Myocyte (in vitro differentiated cells): Measurements from ENCODE around the gene BCAS3. TPM values are rescaled to one million over a fixed set of nuclear protein-coding genes. Genes with fewer than 3 reads are reported as not detected.
"Not testable (repeated sequence)": the region's sequence is repeated elsewhere in the genome, so short reads cannot be mapped to it uniquely, and the experiment has no call there.

ENCODE experiments used
- DNase-seq: peaks from one replicate; pipeline ENCODE4 v3.0.0-alpha.2; 2012; ENCODE audit warnings: low read depth
- polyA plus RNA-seq: library from polyadenylated mRNA; unstranded; fragments of >200 nt; gene quantifications from one replicate; pipeline ENCODE4 v1.2.1, GENCODE V29; 2012; ENCODE audit warnings: missing spikeins
- total RNA-seq: library from RNA; depleted of rRNA; stranded (reverse); fragments of >200 nt; gene quantifications from 2 replicates; pipeline ENCODE4 v1.2.3, GENCODE V29; 2014

The BCAS3 gene
- total RNA-seq, result 16.8 and 18.1 TPM in 2 replicates
- polyA plus RNA-seq, result 20.3 TPM

DNA sequence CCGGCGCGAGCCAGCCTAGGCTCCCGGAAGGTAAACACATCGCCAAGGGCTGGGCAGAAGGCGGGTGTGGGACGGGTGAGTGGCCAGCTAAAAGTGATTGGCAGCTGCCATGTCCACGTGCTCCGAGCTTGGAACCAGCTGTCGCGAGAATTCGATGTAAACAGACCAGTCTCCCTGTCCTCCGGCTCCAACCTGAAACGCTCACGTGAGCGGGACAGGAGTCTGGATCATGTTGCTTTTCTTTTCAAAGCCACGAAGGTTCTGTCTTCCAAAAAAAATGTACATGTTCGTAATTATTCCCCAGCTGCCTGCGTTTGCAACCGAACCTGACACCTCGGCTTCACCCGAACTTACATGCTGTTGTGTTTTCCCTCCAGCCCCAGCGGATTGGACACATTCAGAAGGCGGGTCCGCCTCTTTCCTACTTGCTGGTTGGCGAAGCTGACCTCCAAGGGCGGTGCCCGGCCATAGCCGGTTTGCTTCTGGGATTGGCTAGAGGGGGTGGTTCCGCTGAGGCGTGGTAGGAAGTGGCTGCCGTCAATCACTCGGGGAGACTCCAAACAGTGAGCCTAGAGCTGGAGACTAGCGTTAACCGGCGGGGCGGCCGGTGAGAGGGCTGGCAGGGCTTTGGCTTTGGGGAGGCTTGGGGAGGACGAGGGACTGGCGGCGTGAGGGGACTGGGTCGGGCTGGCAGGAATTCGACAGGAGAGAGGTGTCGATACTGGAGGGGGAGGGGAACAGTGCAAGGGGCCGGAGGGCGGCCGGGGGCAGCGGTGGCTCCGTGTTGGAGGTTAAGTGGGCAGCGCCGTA is at the start of gene BCAS3:
Gene BCAS3, plus strand, starts transcription at position 544 of the 810 bp plus-strand sequence.
- DNase-seq, result peak; percentile 100

DNA sequence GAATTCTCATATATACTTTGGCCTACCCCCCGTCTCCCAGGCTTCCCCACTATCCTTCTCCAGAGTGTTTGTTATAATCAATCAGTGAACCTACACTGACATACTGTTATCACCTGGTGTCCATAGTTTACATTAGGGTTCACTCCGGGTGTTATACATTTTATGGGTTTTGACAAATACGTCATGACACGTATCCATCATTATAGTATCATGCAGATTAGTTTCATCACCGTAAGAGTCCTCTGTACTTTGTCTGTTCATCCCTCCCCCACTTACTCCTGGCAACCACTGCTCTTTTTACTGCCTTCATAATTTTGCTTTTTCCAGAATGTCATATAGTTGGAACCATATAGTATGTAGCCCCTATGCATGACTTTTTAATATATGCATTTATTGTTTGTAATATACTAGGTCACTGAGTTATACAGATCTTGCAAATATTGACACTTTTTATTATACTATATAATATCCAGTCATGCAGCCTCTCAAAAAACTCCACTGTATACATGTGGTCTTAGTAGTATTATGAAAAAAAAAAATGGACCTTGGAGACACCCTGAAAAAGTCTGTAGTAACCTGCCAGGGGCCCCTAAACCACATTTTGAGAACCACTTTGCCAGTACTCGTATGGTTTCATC is 49.3 kb upstream of the BCAS3 start:
- DNase-seq, result no peak

DNA sequence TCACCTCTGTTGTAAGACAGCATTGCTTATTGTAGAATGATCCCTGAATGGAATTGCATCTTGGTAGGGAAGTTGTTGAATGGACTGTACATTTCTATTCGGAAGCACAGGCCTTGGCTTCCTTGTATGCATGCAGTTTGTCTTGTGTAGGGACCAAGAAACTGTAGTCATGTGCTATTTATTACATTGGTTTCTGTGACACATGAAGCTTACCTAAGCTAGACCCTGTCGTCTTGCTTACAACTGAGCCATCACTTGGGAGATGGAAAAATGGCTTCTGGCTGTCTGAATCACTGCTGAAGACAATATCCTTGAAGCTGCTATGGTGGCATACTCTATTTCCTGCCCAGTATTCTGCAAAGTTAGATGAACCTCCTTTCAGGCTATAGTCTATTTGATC is 48.5 kb upstream of the BCAS3 start:
- peak; percentile 29 for DNase-seq

GRCh38 chr17:60630352-60630751 is 47.3 kb upstream of the BCAS3 start:
- peak; percentile 10 for DNase-seq

- peak; percentile 84 for DNase-seq
Measured at GRCh38 chr17:60631119-60631518, 46.5 kb upstream of the BCAS3 start.

- DNase-seq, result no peak
Measured at GRCh38 chr17:60637683-60638082, 40.0 kb upstream of the BCAS3 start.

DNA sequence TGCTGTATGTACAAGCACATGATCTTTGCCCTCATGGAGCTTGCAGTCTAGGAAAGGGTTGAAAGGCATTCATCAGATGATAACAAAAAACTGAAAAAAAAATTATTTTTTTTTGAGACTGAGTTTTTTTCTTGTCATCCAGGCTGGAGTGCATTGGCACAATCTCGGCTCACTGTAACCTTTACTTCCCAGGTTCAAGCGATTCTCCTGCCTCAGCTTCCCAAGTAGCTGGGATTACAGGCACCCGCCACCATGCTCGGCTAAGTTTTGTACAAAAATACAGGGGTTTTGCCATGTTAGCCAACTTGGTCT is 38.7 kb upstream of the BCAS3 start:
- DNase-seq, result no peak

GRCh38 chr17:60640503-60640902 is 37.1 kb upstream of the BCAS3 start:
- peak; percentile 14 for DNase-seq

DNA sequence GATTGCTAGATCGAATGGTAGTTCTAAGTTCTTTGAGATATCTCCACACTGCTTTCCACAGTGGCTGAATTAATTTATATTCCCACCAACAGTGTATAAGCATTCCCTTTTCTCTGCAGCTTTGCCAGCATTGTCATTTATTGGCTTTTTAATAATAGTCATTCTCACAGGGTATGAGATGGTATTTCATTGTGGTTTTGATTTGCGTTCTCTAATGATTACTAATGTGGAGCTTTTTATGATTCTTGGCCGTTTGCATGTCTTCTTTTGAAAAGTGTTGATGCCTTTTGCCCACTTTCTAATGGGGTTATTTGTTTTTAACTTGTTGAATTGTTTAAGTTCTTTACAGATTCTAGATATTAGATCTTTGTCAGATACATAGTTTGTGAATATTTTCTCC is 36.5 kb upstream of the BCAS3 start:
- DNase-seq, result no peak

GRCh38 chr17:60641810-60642220 is 35.8 kb upstream of the BCAS3 start:
- peak; percentile 83 for DNase-seq

- no peak for DNase-seq
Measured at GRCh38 chr17:60645918-60646523, 31.6 kb upstream of the BCAS3 start.

GRCh38 chr17:60646701-60647100 is 30.9 kb upstream of the BCAS3 start:
- no peak for DNase-seq

GRCh38 chr17:60647705-60648104 is 29.9 kb upstream of the BCAS3 start:
- no peak for DNase-seq

GRCh38 chr17:60652454-60653247 is 25.0 kb upstream of the BCAS3 start:
- DNase-seq, result no peak

GRCh38 chr17:60653569-60653968 is 24.1 kb upstream of the BCAS3 start:
- no peak for DNase-seq

DNA sequence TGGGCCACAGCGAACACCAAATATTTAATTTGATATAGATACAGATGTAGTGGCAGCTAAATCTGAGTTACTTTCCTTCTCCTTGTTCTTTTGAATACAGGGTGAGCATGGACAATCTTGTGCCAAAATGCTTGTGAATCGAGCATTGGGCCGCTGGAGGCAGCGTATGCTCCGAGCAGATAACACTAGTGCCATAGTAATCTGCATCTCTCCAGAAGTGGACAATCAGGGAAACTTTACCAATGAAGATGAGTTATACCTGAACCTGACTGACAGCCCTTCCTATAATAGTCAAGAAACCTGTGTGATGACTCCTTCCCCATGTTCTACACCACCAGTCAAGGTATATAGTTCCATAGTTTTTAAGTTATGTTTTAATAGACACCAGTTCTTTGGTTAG is 21.2 kb upstream of the BCAS3 start:
- no peak for DNase-seq

DNA sequence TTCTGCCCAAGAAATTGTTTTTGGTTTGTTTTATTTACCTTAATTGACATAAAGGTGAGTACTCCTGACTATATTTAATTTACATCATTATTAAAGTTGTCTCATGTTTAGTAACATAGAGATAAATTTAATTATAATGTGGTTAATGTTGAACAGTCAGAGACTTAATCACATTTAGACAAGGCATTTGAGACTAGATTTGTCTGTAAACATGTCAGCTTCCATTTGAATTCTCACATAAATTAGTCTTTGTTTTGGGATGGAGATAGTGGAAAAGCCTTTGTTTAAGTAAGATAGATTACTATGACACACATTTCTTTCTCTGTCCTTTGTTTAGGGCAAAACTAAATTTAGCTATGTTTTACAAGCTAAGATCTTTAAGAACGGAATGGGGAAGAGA is 18.5 kb upstream of the BCAS3 start:
- DNase-seq, result no peak

- no peak for DNase-seq
Measured at GRCh38 chr17:60661489-60661888, 16.2 kb upstream of the BCAS3 start.

DNA sequence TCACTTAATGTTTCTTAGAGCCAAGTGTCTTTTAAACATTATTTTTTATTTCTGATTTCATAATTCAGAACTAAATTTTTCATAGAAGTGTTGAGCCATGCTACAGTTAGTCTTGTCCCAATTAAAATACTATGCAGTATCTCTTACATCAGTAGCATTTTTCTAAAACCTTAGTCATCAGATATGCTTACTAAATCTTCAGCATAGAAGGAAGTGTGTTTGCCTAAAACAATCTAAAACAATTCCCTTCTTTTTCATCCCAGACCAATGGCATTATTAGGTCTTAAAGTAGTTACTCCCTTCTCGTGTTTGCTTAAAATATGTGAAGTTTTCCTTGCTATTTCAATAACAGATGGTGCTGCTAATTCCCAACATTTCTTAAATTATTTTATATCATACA is 13.6 kb upstream of the BCAS3 start:
- DNase-seq, result no peak

DNA sequence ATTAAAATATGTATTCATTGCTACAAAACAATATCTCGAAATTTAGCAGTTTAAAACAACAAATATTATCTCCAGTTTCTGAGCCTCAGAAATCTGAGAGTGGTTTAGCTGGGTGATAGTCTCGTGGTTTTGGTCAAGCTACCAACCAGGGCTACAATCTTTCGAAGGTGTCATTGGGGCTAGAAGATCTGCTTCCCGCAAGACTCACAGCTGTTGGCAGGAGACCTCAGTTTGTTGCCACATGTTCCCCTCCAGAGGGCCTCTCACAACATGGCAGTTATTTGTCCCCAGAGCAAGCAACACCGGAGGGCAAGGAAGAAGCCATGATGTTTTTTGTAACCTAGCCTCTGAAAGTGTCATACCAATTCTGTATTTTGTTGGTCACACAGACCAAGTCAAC is 12.0 kb upstream of the BCAS3 start:
- peak; percentile 56 for DNase-seq

- not testable (repeated sequence) for DNase-seq
Measured at GRCh38 chr17:60668741-60669140, 8.9 kb upstream of the BCAS3 start.

DNA sequence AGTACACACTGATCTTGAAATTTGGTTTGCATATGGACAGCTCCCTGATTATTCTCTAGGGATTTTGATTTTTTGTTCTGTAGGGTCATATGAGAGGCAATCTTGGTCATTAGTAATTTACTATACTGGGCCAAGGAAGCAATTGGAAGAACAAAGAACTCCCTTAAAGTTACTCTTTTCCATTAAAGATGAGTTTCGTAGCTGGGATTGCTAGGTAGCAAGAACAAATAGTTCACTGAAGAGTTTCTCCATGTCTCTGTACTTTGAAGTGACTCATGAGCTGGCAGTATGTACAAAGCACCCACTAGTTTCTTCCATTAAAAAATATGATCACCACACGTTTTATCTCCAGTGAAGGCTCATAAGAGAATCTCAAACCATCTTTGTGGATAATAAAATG is 6.2 kb upstream of the BCAS3 start:
- no peak for DNase-seq
